HG02943 (cell line): Measurements from ENCODE around the gene APOF.
"Not testable (repeated sequence)": the region's sequence is repeated elsewhere in the genome, so short reads cannot be mapped to it uniquely, and the experiment has no call there.

Source experiments
- ATAC-seq: cut with Tn5 transposase; IDR thresholded peaks from one replicate; pipeline ENCODE4 v1.9.1; 2021; ENCODE audit warnings: mild to moderate bottlenecking, low read depth, moderate library complexity; ENCODE audit not compliant: unreplicated experiment

The APOF gene

GRCh38 chr12:56374726-56375597, 12.3 kb upstream of the APOF start:
- ATAC-seq: no peak

GRCh38 chr12:56373515-56373914, 10.9 kb upstream of the APOF start:
- ATAC-seq: no peak

GRCh38 chr12:56366948-56367347, 4.3 kb upstream of the APOF start:
- ATAC-seq: no peak

GRCh38 chr12:56361487-56362129, 1.0 kb downstream of the APOF start:
- ATAC-seq: no peak

GRCh38 chr12:56359851-56360767, 2.5 kb downstream of the APOF start, which contains the start of gene STAT2:
STAT2 (minus strand) TSS chr12:56360107; CDS start chr12:56356571, 3,536 bp downstream.
- peak; percentile 92 for ATAC-seq

- ATAC-seq: no peak
These were observed 3.7 kb downstream of the APOF start for GRCh38 chr12:56358836-56359532.

- no peak for ATAC-seq
These were observed 11.3 kb downstream of the APOF start for GRCh38 chr12:56351325-56351724.

- ATAC-seq: no peak
These were observed 12.0 kb downstream of the APOF start for GRCh38 chr12:56350662-56351061.

GRCh38 chr12:56348776-56349175, 13.9 kb downstream of the APOF start:
- ATAC-seq: no peak

- not testable (repeated sequence) for ATAC-seq
These were observed 15.4 kb downstream of the APOF start for GRCh38 chr12:56347255-56347654.

- ATAC-seq: no peak
These were observed 16.0 kb downstream of the APOF start for GRCh38 chr12:56346675-56347074.

- not testable (repeated sequence) for ATAC-seq
These were observed 20.4 kb downstream of the APOF start for GRCh38 chr12:56342290-56342689.

GRCh38 chr12:56341616-56342015, 21.0 kb downstream of the APOF start:
- no peak for ATAC-seq

GRCh38 chr12:56339158-56339422, 23.6 kb downstream of the APOF start:
- no peak for ATAC-seq

- no peak for ATAC-seq
These were observed 24.1 kb downstream of the APOF start, which contains the start of gene IL23A for GRCh38 chr12:56338308-56339157. IL23A (plus strand) TSS chr12:56338884; CDS start chr12:56339045, 161 bp downstream.

GRCh38 chr12:56337753-56338251, 24.9 kb downstream of the APOF start:
- no peak for ATAC-seq

- no peak for ATAC-seq
These were observed 26.1 kb downstream of the APOF start for GRCh38 chr12:56336361-56337167.

- not testable (repeated sequence) for ATAC-seq
These were observed 27.1 kb downstream of the APOF start for GRCh38 chr12:56335527-56335926.

- ATAC-seq: no peak
These were observed 28.2 kb downstream of the APOF start for GRCh38 chr12:56334490-56334793.
